ENCODE results near the gene LNX1.

Gene LNX1

GRCh38 chr4:53591372-53591892, at the start of gene LNX1:
Gene LNX1, minus strand, starts transcription at chr4:53591486. Its CDS starts 17,484 bp downstream, at chr4:53574002.
- H3K4me3 ChIP-seq, result peak within 1 kb of the TSS in 6 of 7 experiments; percentile 7 to 30 (median 16)
- H3K27ac ChIP-seq, result peak within 1 kb of the TSS in 11 of 21 experiments; percentile 29 to 58 (median 41)

- H3K4me3 ChIP-seq, result no peak overlapping the region
- H3K27ac ChIP-seq, result no peak overlapping the region
Measured at GRCh38 chr4:53640576-53641453, 49.5 kb upstream of the LNX1 start.

GRCh38 chr4:53638919-53639318, 47.6 kb upstream of the LNX1 start:
- no peak overlapping the region for H3K27ac ChIP-seq

GRCh38 chr4:53637348-53637747, 46.1 kb upstream of the LNX1 start:
- H3K4me3 ChIP-seq, result no peak overlapping the region
- H3K27ac ChIP-seq, result no peak overlapping the region

More at GRCh38 chr4:53638919-53639318, 47.6 kb upstream of the LNX1 start:
- H3K4me3 ChIP-seq, result no peak overlapping the region

GRCh38 chr4:53635697-53636483, 44.6 kb upstream of the LNX1 start:
- no peak overlapping the region for H3K27ac ChIP-seq
- H3K4me3 ChIP-seq, result no peak overlapping the region

- Histone ChIP-seq H3K27ac (peak overlapping the region in 1 of 21 experiments; percentile 7), H3K4me3 (no peak overlapping the region)
Measured at GRCh38 chr4:53633608-53634007, 42.3 kb upstream of the LNX1 start.

GRCh38 chr4:53629296-53629695, 38.0 kb upstream of the LNX1 start:
- Histone ChIP-seq H3K27ac (no peak overlapping the region), H3K4me3 (no peak overlapping the region)

DNA sequence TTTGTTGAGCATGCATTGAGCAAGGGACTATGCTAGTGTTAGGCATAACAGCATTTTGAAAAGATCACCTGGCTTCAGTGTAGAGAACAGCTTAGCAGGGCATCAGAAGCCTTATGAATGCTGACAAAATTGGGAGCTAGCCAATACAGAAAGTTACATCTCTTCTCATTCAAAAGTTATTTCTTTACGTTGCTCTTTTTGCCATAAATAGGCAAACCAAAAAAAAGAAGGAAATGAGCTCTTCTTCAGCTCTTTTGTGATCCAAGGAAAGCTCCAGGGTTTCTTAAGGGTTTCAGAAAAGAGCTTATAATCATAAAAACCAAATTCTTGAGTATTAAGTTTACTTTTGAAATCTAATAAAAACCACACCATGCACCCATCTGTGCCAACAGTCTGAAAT, 35.2 kb upstream of the LNX1 start:
- H3K4me3 ChIP-seq, result no peak overlapping the region
- no peak overlapping the region for H3K27ac ChIP-seq

GRCh38 chr4:53625888-53626287, 34.6 kb upstream of the LNX1 start:
- Histone ChIP-seq H3K27ac (no peak overlapping the region), H3K4me3 (no peak overlapping the region)

GRCh38 chr4:53622739-53623151, 31.5 kb upstream of the LNX1 start:
- Histone ChIP-seq H3K27ac (peak overlapping the region in 1 of 21 experiments; percentile 28), H3K4me3 (no peak overlapping the region)

DNA sequence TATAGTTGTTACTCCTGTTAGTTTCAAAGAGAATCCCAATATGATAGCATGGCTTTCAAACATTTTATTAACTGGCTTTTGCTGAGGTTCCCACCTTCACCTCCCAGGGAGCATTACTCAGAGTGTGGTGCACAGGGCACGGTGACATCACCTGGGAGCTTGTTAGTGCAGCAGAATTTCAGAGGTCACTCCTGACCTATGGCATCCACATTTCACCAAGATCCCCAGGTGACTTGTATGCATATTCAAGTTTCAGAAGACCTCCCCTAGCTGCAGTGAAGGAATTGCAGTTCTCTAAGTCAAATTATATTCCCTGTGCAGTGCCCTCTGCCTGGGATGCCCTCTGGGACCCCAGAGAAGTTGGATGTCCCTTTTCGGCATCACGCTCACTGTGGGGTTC, 29.7 kb upstream of the LNX1 start:
- no peak overlapping the region for H3K4me3 ChIP-seq

GRCh38 chr4:53619431-53619830, 28.1 kb upstream of the LNX1 start:
- Histone ChIP-seq H3K4me3 (no peak overlapping the region), H3K27ac (no peak overlapping the region)

More for the DNA sequence above, 29.7 kb upstream of the LNX1 start:
- no peak overlapping the region for H3K27ac ChIP-seq

DNA sequence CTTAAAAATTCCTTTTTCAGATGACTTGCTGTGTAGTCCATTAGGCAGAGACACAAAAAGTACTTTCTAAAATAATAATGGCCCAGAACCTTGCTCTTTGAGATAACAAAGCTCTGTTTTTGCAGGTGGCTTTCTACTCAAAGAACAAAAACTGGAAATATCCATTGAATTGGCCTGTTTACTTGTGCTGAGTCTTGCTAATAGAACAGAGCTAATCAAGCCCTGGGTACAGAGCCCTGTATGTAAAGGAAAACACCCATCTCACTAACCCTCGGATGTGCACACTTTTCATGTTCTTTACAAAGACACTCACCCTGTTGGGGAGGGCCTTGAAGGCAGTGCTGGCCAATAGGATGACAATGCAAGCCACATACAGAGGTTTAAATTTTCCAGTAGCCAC, 27.0 kb upstream of the LNX1 start:
- no peak overlapping the region for H3K27ac ChIP-seq
- H3K4me3 ChIP-seq, result no peak overlapping the region

GRCh38 chr4:53617101-53617680, 25.9 kb upstream of the LNX1 start:
- Histone ChIP-seq H3K27ac (no peak overlapping the region), H3K4me3 (no peak overlapping the region)

DNA sequence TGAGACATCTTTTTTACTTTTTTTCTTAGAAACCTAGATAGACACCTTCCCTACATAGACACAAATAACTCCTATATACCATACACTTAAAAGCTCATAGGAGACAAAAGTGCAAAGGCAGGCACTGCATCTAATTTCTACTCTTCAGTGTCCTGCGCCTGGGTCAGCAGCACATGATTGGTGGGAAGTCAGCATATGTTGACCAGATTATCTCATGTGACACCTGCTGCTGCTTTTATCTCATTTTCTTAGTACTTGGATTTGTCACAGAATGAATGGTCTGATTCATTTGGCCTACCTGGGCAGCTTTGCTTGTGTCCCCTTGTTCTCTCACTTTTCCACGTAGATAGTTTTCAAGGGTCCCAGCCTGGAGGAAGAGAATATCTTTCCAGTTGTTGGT, 24.9 kb upstream of the LNX1 start:
- no peak overlapping the region for H3K27ac ChIP-seq

DNA sequence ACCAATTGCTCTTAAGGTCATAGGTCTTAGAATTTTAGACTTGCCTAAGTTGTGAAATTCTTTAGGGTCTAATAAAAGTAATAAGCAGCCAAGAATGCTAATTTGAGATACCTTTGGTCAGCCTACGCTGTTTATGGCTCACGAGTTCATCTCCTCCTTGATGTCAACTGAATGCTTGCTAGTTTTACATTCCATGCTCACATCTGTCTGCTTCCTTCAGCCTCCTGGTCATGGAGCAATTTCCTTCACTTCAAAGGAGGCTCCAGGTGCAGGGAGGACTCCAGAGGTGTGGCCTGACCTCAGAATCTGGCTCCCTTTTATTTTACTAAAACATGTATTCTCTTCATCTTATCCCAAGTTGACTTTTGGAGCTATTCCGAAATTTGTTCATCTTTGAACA, 23.3 kb upstream of the LNX1 start:
- Histone ChIP-seq H3K27ac (no peak overlapping the region), H3K4me3 (no peak overlapping the region)

More for the DNA sequence above, 24.9 kb upstream of the LNX1 start:
- H3K4me3 ChIP-seq, result no peak overlapping the region

DNA sequence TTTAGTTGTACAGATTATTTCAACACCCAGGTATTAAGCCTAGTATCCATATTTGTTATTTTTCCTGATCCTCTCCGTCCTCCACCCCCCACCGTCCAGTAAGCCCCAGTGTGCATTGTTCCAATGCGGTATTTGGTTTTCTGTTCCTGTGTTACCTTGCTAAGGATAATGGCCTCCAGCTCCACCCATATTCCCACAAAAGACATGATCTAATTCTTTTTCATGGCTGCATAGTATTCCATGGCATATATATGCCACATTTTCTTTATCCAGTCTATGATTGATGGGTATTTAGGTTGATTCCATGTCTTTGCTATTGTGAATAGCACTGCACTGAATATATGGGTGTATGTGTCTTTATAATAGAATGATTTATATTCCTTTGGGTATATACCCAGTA, 22.1 kb upstream of the LNX1 start:
- Histone ChIP-seq H3K27ac (no peak overlapping the region), H3K4me3 (no peak overlapping the region)

DNA sequence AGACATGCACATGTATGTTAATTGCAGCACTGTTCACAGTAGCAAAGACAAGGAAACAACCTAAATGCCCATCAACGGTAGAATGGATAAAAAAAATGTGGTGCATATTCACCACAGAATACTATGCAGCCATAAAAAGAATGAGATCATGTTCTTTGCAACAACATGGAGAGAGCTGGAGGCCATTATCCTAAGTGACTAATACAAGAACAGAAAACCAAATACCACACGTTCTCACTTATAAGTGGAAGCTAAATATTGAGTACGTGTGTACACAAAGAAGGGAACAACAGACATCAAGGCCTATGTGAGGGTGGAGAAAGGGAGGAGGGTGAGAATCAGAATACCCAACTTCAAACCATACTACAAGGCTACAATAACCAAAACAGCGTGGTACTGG, 17.4 kb upstream of the LNX1 start:
- H3K4me3 ChIP-seq, result no peak overlapping the region
- no peak overlapping the region for H3K27ac ChIP-seq

DNA sequence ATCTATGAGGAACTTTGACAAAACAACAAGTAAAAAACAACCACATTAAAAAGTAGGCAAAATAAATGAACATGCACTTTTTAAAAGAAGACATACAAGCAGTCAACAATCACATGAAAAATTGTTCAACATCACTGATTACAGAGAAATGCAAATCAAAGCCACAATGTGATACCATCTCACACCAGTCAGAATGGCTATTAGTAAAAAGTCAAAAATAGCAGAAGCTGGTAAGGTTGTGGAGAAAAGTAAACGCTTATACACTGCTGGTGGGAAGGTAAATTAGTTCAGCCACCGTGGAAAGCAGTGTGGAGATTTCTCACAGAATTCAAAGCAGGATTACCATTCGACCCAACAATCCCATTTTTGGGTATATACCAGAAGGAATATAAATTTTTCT, 17.0 kb upstream of the LNX1 start:
- no peak overlapping the region for H3K27ac ChIP-seq
- H3K4me3 ChIP-seq, result no peak overlapping the region

DNA sequence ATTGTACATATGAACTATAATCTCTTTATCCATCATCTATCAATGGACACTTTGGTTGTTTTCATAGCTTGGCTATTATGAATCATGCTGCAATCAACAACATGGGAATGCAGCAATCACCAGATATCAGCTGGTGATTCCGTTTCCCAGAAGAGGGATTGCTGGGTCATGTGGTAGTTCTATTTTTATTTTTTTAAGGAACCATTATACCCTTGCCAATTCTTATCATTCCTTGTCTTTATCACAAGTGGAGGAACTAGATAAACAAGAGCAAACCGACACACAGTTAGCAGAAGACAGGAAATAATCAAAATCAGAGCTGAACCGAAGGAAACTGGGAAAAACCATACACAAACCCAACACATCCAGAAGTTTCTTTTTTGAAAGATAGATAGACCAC, 14.5 kb upstream of the LNX1 start:
- no peak overlapping the region for H3K4me3 ChIP-seq
- H3K27ac ChIP-seq, result no peak overlapping the region
